HFF-Myc (cell line): ENCODE measurements around the gene SLC25A13.

Experiments used
- DNase-seq: peaks from one replicate; pipeline ENCODE4 v3.0.0-alpha.2; 2011; ENCODE audit warnings: low read depth; ENCODE audit errors: extremely low read depth
- H3K4me3 ChIP-seq: replicated peaks from 2 replicates; pipeline ENCODE4 v1.5.1; 2011; ENCODE audit warnings: low read depth, mild to moderate bottlenecking, control low read depth, low read length
- TF ChIP-seq, protein P1 (sequence below): IDR thresholded peaks from 2 replicates; pipeline ENCODE4 v1.5.1; 2012; ENCODE audit warnings: mild to moderate bottlenecking, low read depth, low read length, control low read depth; ENCODE audit errors: missing control alignments

The SLC25A13 gene

DNA sequence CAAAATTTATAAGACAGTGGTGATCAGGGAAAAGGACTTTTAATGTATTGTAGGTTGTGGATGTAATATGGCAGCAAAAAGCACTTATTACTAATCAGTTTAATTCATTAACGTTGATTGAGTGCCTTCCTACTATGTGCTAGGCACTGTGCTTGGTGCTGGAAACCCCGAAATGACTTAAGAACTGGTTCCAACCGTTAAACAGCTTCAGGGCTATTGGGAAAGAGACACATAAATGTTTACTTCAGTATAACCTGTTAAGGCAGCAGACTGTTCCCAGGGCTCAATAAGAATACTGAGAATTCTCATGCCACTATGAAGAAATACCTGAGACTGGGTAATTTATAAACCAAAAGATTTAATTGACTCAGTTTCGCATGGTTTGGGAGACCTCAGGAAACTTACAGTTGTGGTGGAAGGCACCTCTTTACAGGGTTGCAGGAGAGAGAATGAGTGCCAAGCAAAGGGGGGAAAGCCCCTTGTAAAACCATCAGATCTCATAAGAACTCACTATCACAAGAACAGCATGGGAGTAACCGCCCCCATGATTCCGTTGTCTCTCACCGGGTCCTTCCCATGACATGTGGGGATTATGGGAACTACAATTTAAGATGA is 1.1 kb upstream of the SLC25A13 start:
- DNase-seq: no peak
- TF ChIP-seq, protein P1, sequence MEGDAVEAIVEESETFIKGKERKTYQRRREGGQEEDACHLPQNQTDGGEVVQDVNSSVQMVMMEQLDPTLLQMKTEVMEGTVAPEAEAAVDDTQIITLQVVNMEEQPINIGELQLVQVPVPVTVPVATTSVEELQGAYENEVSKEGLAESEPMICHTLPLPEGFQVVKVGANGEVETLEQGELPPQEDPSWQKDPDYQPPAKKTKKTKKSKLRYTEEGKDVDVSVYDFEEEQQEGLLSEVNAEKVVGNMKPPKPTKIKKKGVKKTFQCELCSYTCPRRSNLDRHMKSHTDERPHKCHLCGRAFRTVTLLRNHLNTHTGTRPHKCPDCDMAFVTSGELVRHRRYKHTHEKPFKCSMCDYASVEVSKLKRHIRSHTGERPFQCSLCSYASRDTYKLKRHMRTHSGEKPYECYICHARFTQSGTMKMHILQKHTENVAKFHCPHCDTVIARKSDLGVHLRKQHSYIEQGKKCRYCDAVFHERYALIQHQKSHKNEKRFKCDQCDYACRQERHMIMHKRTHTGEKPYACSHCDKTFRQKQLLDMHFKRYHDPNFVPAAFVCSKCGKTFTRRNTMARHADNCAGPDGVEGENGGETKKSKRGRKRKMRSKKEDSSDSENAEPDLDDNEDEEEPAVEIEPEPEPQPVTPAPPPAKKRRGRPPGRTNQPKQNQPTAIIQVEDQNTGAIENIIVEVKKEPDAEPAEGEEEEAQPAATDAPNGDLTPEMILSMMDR: no peak
- H3K4me3 ChIP-seq: no peak overlapping the region

DNA sequence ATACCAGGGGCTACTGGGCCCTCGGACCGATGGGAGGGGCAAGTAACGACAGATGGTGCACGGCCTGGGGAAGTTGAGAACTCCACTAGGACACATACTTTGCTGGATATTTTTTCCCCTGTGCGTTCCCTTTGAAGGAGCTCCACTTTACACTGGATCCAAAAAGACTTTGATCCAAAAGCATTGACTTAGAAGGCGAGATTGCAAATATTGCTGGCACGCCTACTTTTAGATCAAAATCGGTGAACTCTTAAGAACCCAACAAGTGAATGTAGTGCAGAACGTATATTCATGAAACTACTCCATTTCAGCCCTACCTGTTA is 436 bp upstream of the SLC25A13 start:
- H3K4me3 ChIP-seq: peak overlapping the region; percentile 81
- TF ChIP-seq, protein P1: no peak
- no peak for DNase-seq

DNA sequence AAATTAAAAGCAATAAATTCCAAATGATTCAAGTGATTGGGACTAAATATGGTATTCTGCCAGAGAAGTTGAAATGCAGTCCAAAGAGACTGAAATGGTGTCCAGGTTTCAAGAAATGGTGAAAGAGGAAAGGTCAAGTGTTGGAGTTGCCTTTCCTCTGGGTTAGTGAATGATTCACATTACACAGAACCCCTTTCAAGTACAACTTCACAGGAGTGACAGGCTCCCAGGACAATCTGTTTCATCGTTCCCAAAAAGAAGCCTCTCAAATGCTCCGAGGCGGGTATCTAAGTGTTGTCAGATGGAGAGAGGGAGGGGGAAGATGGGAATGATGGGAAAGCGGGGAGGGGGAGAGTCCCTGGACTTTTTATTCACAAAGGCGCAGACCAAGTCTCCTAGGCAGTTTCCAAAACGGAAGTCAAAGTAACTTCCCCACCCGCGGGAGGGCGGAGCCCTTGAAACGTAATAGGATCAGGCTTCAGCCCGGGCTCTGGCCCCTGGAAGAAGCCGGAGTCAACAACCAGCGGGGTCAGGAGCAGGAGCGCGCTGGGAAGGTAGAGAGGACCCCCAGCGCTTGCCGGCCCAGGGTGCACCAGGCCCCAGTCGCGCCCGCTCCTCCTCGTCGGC is 754 bp downstream of the SLC25A13 start:
- peak overlapping the region; percentile 81 for H3K4me3 ChIP-seq
- TF ChIP-seq, protein P1: no peak
- DNase-seq: peak; percentile 65

DNA sequence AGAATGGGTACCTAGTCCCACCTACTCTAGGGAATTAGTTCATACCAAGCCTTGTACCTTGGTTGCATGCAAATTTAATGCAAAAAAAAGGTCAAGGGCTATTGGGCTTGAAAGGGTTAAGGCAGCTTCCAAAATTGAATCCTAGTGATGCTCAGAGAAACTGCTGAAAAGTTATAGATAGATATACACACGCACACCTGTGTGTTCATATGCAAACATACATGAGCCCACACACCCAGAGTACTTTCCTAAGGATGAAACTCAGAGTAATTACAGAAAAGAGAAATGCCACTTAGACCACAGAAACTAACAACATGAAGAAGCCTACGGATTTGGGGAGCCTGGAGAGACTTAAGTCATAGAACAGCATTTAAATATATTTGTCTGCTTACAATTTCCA is 1.5 kb downstream of the SLC25A13 start:
- TF ChIP-seq, protein P1: no peak
- peak overlapping the region; percentile 81 for H3K4me3 ChIP-seq
- no peak for DNase-seq

DNA sequence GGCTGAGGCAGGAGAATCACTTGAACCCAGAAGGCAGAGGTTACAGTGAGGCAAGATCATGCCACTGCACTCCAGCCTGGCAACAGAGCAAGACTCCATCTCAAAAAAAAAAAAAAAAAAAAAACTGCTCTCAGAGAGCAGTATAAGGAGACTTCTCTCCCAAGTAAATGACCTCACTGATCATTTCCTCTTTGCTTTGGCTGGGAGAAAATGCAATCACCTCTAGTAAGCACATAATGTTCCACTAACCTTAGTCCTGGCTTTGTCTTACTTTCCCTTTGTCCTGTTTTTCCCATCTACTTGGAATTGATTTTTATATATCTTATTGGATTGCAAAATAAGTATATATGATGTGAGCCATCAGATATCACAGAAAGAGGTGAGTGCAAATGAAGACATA is 2.5 kb downstream of the SLC25A13 start:
- no peak overlapping the region for H3K4me3 ChIP-seq
- DNase-seq: no peak
- TF ChIP-seq, protein P1: no peak

DNA sequence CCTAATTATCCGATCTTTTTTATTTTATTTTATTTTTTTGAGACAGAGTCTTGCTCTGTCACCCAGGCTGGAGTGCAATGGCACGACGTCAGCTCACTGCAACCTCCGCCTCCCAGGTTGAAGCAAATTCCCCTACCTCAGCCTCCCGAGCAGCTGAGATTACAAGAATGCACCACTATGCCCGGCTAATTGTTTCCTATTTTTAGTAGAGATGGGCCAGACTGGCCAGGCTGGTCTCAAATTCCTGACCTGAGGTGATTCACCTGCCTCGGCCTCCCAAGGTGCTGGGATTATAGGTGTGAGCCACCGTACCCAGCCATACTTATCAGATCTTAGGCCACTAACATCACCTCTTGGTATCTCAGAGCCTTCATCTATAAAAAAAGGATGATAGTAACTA is 4.9 kb downstream of the SLC25A13 start:
- H3K4me3 ChIP-seq: no peak overlapping the region
- TF ChIP-seq, protein P1: no peak
- no peak for DNase-seq

DNA sequence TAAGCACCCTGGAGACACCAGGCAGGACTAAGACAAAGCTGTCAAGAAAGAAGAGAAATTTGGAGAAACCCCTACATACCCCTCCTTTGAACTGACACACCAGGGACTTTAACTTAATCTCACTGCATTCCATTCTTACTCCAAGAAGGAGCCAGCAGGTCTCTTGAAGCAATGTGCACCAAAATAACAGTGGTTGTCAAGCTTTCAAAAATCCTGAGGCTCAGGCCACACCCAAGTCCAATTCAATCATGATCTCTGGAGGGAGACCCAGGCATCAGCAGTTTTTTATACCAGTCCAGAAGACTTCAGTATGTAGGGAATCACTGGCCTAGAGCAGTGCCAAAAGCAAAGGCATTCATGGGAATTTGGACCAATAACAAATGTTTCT is 6.8 kb downstream of the SLC25A13 start:
- no peak for DNase-seq
- TF ChIP-seq, protein P1: no peak

More for the DNA sequence above, 6.8 kb downstream of the SLC25A13 start:
- H3K4me3 ChIP-seq: no peak overlapping the region
